ENCODE measurements around the gene SYT15. TPM values are rescaled to one million over a fixed set of nuclear protein-coding genes. Genes with fewer than 3 reads are reported as not detected.
"Not testable (repeated sequence)": the region's sequence is repeated elsewhere in the genome, so short reads cannot be mapped to it uniquely, and the experiment has no call there.

Gene SYT15
- total and polyA plus RNA-seq, 2 of the 13 experiments (the other 11 are each of a cell fraction or from before 2014, with no cell fraction given): 0.24 to 0.38 TPM

DNA sequence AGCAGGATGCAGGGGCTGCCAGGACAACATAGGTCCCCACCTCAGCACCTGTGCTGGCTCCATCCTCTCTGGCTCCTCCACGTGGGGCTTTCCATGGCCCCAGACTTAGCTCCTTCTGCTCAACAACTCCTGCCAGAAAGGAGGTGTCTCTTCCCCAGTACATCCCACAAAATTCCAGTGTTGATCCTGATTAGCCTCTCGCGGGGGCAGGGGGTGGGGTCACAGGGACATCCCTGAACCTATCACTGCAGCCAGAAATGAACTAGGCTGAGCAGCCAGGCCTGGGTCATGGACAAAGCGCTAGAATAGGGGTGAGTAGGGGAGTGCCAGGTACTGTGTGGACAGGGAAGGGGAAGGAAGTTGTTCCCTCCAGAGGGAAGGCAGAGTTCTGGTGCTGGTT lies 5.0 kb upstream of the SYT15 start:
- DNase-seq (ENCODE audit: low spot score); H3K9me3 ChIP-seq (ENCODE audit: low read length); H3K27me3 ChIP-seq (ENCODE audit: control insufficient read depth in 1 of 2, insufficient read depth in 2 of 2, low read length in 2 of 2); H3K4me2 ChIP-seq (ENCODE audit: low read depth, low read length); BruUV-seq (replicated peaks); CTCF ChIA-PET (ENCODE audit: low intra/inter-chr PET ratio, low total read pairs); H3K27ac ChIP-seq (ENCODE audit: extremely low read length, insufficient read depth, low read length); H3K4me1 ChIP-seq (ENCODE audit: insufficient read depth, low read length); H3K9ac ChIP-seq (ENCODE audit: insufficient read depth, low read depth, low read length); intact Hi-C loops (cut with micrococcal nuclease; ENCODE audit: unreplicated experiment); H4K20me1 ChIP-seq (ENCODE audit: insufficient read depth, low read length); in situ Hi-C loops (cut with HindIII; ENCODE audit: extremely low pct_ligation_motif_present, low pct_unique_long_range_greater_than_20kb); H3K79me2 ChIP-seq (ENCODE audit: insufficient read depth, low read length); H3K36me3 ChIP-seq (replicated peaks in 1 of 2; ENCODE audit: control insufficient read depth in 1 of 2, insufficient read depth in 2 of 2, low read length in 2 of 2); H2AFZ ChIP-seq (ENCODE audit: low read length); ATAC-seq; POLR2A ChIA-PET; FAIRE-seq; H3K4me3 ChIP-seq (replicated peaks in 1 of 3; ENCODE audit: insufficient read depth in 1 of 3, low read depth in 2 of 3, low read length in 3 of 3): not testable (repeated sequence)
- 81% methylated on average over 3 of the region's 4 CpGs for WGBS (ENCODE audit: low lambda C conversion rate)

DNA sequence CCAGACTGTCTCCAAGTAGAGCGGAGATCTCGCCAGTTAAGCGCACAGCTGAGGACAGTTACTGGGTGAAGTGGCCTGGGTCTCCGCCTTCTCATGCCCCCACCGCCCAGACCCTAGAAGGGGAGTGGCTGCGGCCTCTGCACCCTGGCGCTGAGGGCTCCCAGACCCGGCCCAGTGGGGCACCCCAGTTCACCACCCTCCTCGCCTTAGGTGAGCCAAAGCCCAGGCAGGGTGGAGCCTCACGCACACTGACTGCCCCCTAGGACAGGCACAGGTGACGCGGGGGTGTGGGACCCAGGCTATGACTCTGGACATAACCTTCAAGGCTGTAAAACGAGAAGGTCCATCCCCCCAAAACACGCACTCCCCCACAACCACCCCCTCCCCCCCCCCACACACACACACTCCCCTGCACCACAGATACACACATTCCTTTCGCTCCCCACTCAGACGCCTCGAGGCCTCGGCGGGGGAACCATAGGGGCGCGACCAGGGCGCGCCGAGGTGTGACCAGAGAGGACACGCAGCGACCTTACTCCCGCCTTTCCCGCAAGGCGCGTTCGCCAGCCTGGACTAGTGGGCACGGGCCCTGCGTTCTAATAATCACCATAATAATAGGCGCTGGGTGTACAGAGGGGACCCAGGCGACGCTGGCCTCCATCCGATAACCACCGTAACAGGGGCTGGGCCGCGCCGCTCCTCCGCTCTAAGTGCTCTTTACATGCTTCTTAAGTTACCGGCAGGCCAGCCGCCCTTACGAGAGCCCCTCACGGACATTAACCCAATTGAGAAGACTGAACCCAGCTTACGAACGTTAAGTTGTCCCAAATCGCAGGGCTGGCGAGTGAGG lies 1.1 kb upstream of the SYT15 start:
- H4K20me1 ChIP-seq (ENCODE audit: insufficient read depth, low read length); H3K4me3 ChIP-seq (replicated peaks in 1 of 3; ENCODE audit: insufficient read depth in 1 of 3, low read depth in 2 of 3, low read length in 3 of 3); BruUV-seq (replicated peaks); H3K9me3 ChIP-seq (ENCODE audit: low read length); H3K9ac ChIP-seq (ENCODE audit: insufficient read depth, low read depth, low read length); H2AFZ ChIP-seq (ENCODE audit: low read length); in situ Hi-C loops (cut with HindIII; ENCODE audit: extremely low pct_ligation_motif_present, low pct_unique_long_range_greater_than_20kb); H3K4me1 ChIP-seq (ENCODE audit: insufficient read depth, low read length); H3K27me3 ChIP-seq (ENCODE audit: control insufficient read depth in 1 of 2, insufficient read depth in 2 of 2, low read length in 2 of 2); CTCF ChIA-PET (ENCODE audit: low intra/inter-chr PET ratio, low total read pairs); H3K36me3 ChIP-seq (replicated peaks in 1 of 2; ENCODE audit: control insufficient read depth in 1 of 2, insufficient read depth in 2 of 2, low read length in 2 of 2); H3K27ac ChIP-seq (ENCODE audit: extremely low read length, insufficient read depth, low read length); POLR2A ChIA-PET; DNase-seq (ENCODE audit: low spot score); FAIRE-seq; H3K79me2 ChIP-seq (ENCODE audit: insufficient read depth, low read length); intact Hi-C loops (cut with micrococcal nuclease; ENCODE audit: unreplicated experiment): not testable (repeated sequence)
- peak overlapping the region; percentile 39; the same call in 1 of the 2 replicates for H3K4me2 ChIP-seq (ENCODE audit: low read depth, low read length)
- peak; percentile 10; the same call in 1 of the 2 replicates for TF ChIP-seq KDM2A (CRISPR knock-in tag; IDR thresholded peaks at IDR 0.05; ENCODE audit: borderline replicate concordance, low read depth)
- peak; percentile 7; the same call in 2 of the 3 replicates for ATAC-seq
- 38% methylated on average over 28 of the region's 50 CpGs for WGBS (ENCODE audit: low lambda C conversion rate)

DNA sequence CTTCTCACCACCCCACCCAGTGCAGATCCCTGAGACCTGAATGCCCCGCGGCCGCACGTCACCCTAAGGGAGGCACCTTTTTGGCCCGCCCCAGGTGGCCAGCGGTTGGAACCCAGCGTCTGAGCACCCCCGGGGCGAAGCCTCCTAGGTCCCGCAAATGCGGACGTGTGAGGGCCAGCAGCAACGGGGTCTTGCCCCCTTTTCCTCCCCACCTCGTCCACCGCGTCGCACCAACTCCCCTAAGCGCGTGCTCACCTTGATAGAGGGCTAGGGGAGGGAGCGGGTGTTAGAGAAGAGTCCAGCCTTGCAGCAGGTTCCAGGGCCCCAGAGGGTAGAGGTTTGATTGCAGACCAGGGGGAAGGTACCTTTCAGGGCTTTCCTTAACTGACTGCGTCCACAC lies 450 bp downstream of the SYT15 start:
- WGBS (ENCODE audit: low lambda C conversion rate): no CpG with 5 or more reads among the region's 21 CpGs
- H3K27me3 ChIP-seq (ENCODE audit: control insufficient read depth in 1 of 2, insufficient read depth in 2 of 2, low read length in 2 of 2); H3K4me2 ChIP-seq (ENCODE audit: low read depth, low read length); H4K20me1 ChIP-seq (ENCODE audit: insufficient read depth, low read length); H3K79me2 ChIP-seq (ENCODE audit: insufficient read depth, low read length); H3K36me3 ChIP-seq (replicated peaks in 1 of 2; ENCODE audit: control insufficient read depth in 1 of 2, insufficient read depth in 2 of 2, low read length in 2 of 2); BruUV-seq (replicated peaks); in situ Hi-C loops (cut with HindIII; ENCODE audit: extremely low pct_ligation_motif_present, low pct_unique_long_range_greater_than_20kb); H3K4me3 ChIP-seq (replicated peaks in 1 of 3; ENCODE audit: insufficient read depth in 1 of 3, low read depth in 2 of 3, low read length in 3 of 3); DNase-seq (ENCODE audit: low spot score); intact Hi-C loops (cut with micrococcal nuclease; ENCODE audit: unreplicated experiment); H3K27ac ChIP-seq (ENCODE audit: extremely low read length, insufficient read depth, low read length); H3K9ac ChIP-seq (ENCODE audit: insufficient read depth, low read depth, low read length); H3K4me1 ChIP-seq (ENCODE audit: insufficient read depth, low read length); POLR2A ChIA-PET; H2AFZ ChIP-seq (ENCODE audit: low read length); H3K9me3 ChIP-seq (ENCODE audit: low read length); FAIRE-seq; CTCF ChIA-PET (ENCODE audit: low intra/inter-chr PET ratio, low total read pairs): not testable (repeated sequence)
- peak; percentile 2; the same call in 2 of the 3 replicates for ATAC-seq

DNA sequence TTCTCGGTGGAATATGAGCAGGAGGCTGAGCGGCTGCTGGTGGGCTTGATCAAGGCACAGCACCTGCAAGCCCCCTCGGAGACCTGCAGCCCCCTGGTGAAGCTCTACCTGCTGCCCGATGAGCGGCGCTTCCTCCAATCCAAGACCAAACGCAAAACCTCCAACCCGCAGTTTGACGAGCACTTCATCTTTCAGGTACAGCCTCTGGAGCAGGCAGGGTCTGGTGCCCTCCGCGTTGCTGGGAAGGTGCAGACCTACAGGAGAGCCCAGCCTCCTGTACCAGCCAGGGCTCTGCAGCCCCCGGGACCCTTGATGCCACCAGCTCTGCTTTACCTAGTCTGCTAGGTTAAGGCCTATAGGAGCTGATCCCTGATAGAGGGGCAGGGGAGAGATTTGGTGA lies 3.1 kb downstream of the SYT15 start:
- H3K9ac ChIP-seq (ENCODE audit: insufficient read depth, low read depth, low read length); H3K36me3 ChIP-seq (replicated peaks in 1 of 2; ENCODE audit: control insufficient read depth in 1 of 2, insufficient read depth in 2 of 2, low read length in 2 of 2); CTCF ChIA-PET (ENCODE audit: low intra/inter-chr PET ratio, low total read pairs); BruUV-seq (replicated peaks); H3K27ac ChIP-seq (ENCODE audit: extremely low read length, insufficient read depth, low read length); FAIRE-seq; POLR2A ChIA-PET; H3K27me3 ChIP-seq (ENCODE audit: control insufficient read depth in 1 of 2, insufficient read depth in 2 of 2, low read length in 2 of 2); H4K20me1 ChIP-seq (ENCODE audit: insufficient read depth, low read length); DNase-seq (ENCODE audit: low spot score); in situ Hi-C loops (cut with HindIII; ENCODE audit: extremely low pct_ligation_motif_present, low pct_unique_long_range_greater_than_20kb); H3K9me3 ChIP-seq (ENCODE audit: low read length); H2AFZ ChIP-seq (ENCODE audit: low read length); ATAC-seq; H3K79me2 ChIP-seq (ENCODE audit: insufficient read depth, low read length); H3K4me3 ChIP-seq (replicated peaks in 1 of 3; ENCODE audit: insufficient read depth in 1 of 3, low read depth in 2 of 3, low read length in 3 of 3); intact Hi-C loops (cut with micrococcal nuclease; ENCODE audit: unreplicated experiment); H3K4me2 ChIP-seq (ENCODE audit: low read depth, low read length); H3K4me1 ChIP-seq (ENCODE audit: insufficient read depth, low read length): not testable (repeated sequence)
- no CpG with 5 or more reads among the region's 12 CpGs for WGBS (ENCODE audit: low lambda C conversion rate)
